HS-27A (cell line): Measurements from ENCODE around the gene TOPORS.

Source experiments
- DNase-seq: peaks from one replicate; pipeline ENCODE4 v3.0.0-alpha.2; 2012; ENCODE audit warnings: low read depth, missing footprints

Gene TOPORS

DNA sequence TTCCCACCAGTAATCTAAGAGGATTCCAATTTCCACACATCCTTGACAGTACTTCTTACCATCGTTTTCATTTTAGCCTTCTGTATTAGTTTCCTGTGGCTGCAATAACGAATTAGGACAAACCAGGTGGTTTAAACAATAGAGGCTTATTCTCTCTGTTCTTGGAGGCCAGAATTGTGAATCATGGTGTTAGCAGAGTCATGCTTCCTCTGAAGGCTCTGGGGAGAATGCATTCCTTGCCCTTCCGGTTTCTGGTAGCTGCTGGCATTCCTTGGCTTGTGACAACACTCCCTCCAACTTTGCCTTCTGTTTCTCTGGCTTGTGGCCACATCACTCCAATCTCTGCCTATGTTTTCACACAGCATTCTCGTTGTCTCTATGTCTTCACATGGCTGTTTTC, 49.9 kb downstream of the TOPORS start:
- no peak for DNase-seq

GRCh38 chr9:32501868-32502267, 50.5 kb downstream of the TOPORS start:
- no peak for DNase-seq

- DNase-seq = no peak
Observed at GRCh38 chr9:32500768-32501167, 51.6 kb downstream of the TOPORS start.

DNA sequence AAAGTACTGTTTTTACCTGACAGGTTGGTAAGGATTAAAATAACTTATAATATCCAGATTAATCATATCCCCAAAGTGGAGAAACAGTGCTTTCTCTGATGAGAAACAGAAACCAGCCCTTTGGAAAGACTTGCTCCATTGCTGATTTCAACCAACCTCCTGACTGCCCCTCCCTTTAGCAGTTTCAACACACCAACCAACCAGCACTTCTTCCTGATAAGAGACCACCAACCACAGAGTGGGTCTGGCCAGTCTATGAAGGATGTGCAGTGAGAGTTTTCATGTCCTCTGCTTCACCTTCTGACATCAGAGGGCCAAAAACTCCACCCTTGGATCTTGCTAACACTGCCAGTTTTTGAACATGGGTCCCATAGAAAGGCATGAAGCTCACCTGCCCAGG, 54.5 kb downstream of the TOPORS start:
- DNase-seq = no peak

DNA sequence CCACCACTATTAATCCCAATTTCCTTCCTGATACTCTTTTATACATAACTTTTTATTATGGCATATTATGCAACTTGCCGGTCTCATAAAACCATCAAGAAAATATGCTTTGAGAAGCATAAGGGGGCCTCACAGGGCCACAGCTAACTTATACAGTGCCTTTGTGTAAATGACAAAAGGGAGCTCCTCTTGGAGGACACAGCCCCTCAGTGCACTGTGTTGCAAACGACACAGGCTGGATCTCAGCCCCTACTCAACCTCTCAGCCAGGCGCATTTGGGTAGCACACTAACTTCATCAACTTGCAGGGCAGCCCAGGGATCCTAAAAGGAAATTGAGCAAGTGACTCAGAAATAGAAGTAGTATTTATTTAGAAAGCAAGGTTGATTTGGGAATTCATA, 61.8 kb downstream of the TOPORS start:
- DNase-seq = no peak
